SK-N-MC (cell line): Measurements from ENCODE around the gene ARHGEF7.

Source experiments
- EZH2 ChIP-seq: fragments of 200-600 bp; sonication (generic); IDR thresholded peaks from one replicate; pipeline ENCODE4 v1.6.1; 2017; ENCODE audit warnings: antibody characterized with exemption
- POLR2AphosphoS5 ChIP-seq: IDR thresholded peaks from 2 replicates; pipeline ENCODE4 v1.6.1; 2012; ENCODE audit warnings: mild to moderate bottlenecking, low read depth, low read length, borderline replicate concordance

GRCh38 chr13:111330066-111330610 lies 215.0 kb downstream of the ARHGEF7 start:
- TF ChIP-seq POLR2AphosphoS5 (no peak), EZH2 (no peak)
